Adrenal gland (tissue), 5 donors: ENCODE results near the gene RTN4.

Experiments
- POLR2A ChIP-seq, 2 donors: fragments of 450-650 bp; IDR thresholded peaks; one replicate each; pipeline ENCODE4 v1.6.1; 2017; ENCODE audit warnings: antibody characterized with exemption in 2 of 2, mild to moderate bottlenecking in 2 of 2, moderate library complexity in 1 of 2
- TF ChIP-seq, protein P1 (sequence below), 6 experiments: fragments of 450-650 bp in 4 of 6; fragments of 200-600 bp in 2 of 6; sonication (generic) in 1 of 6; IDR thresholded peaks; 1 replicate in 5 of 6; 2 replicates in 1 of 6; pipeline versions ENCODE4 v1.5.1 to v1.8.0; 2016 to 2021; ENCODE audit warnings: antibody characterized with exemption in 6 of 6, mild to moderate bottlenecking in 2 of 6, moderate library complexity in 1 of 6
- donor health status: DM: no; HTN: no; CAD: no.

DNA sequence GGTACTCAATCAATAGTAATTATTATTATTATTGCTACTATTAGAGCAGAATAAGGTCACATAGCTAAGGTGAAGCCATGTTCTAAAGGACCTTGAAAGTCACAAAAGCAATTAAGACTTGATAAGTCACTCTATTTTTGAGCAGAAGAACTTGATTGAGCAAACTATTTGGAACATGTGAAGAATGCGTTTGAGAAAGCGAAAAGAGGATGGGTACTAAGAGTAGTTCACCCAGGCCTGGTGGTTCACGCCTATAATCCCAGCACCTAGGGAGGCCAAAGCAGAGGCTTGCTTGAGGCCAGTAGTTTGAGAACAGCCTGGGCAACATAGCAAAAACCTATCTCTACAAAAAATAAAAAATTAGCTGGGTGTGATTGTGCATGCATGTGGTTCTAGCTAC, 7.2 kb upstream of the RTN4 start:
- no peak for TF ChIP-seq POLR2A (IDR thresholded peaks at IDR 0.05)
- TF ChIP-seq, protein P1, sequence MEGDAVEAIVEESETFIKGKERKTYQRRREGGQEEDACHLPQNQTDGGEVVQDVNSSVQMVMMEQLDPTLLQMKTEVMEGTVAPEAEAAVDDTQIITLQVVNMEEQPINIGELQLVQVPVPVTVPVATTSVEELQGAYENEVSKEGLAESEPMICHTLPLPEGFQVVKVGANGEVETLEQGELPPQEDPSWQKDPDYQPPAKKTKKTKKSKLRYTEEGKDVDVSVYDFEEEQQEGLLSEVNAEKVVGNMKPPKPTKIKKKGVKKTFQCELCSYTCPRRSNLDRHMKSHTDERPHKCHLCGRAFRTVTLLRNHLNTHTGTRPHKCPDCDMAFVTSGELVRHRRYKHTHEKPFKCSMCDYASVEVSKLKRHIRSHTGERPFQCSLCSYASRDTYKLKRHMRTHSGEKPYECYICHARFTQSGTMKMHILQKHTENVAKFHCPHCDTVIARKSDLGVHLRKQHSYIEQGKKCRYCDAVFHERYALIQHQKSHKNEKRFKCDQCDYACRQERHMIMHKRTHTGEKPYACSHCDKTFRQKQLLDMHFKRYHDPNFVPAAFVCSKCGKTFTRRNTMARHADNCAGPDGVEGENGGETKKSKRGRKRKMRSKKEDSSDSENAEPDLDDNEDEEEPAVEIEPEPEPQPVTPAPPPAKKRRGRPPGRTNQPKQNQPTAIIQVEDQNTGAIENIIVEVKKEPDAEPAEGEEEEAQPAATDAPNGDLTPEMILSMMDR (IDR thresholded peaks at IDR 0.05), result no peak
